Skeletal muscle satellite cell (primary cell): Measurements from ENCODE around the gene ARAP3.
A peak's percentile ranks its signal among the peaks of the same experiment; 100 is the strongest.

Experiments
- H3K27me3 ChIP-seq: 2 replicates; pipeline ENCODE4 v1.7.0; 2013; ENCODE audit warnings: low read length; ENCODE audit not compliant: control insufficient read depth, insufficient read depth
- H3K36me3 ChIP-seq: 2 replicates; pipeline ENCODE4 v1.7.0; 2013; ENCODE audit warnings: mild to moderate bottlenecking, control low read depth, low read length; ENCODE audit not compliant: insufficient read depth
- H3K4me1 ChIP-seq: 2 replicates; pipeline ENCODE4 v1.7.0; 2013; ENCODE audit warnings: low read length; ENCODE audit not compliant: control insufficient read depth, insufficient read depth
- H3K4me2 ChIP-seq: 2 replicates; pipeline ENCODE4 v1.7.0; 2013; ENCODE audit warnings: mild to moderate bottlenecking, low read length
- H3K4me3 ChIP-seq: 2 replicates; pipeline ENCODE4 v1.7.0; 2013; ENCODE audit warnings: low read length
- H3K9ac ChIP-seq: 2 replicates; pipeline ENCODE4 v1.7.0; 2013; ENCODE audit warnings: mild to moderate bottlenecking, low read depth, low read length, moderate library complexity
- H3K9me3 ChIP-seq: replicated peaks from 2 replicates; pipeline ENCODE4 v1.7.0; 2013; ENCODE audit warnings: mild to moderate bottlenecking, control low read depth, low read length

ARAP3 gene

GRCh38 chr5:141665995-141666940 lies 15.8 kb downstream of the ARAP3 start:
- Histone ChIP-seq H3K9ac (no peak overlapping the region), H3K4me2 (no peak overlapping the region), H3K27me3 (no peaks in the 10 kb centered on the region), H3K4me1 (no peaks in the 10 kb centered on the region), H3K4me3 (no peak overlapping the region), H3K9me3 (no peaks in the 10 kb centered on the region), H3K36me3 (no peaks in the 10 kb centered on the region)

- Histone ChIP-seq H3K9me3 (no peaks in the 10 kb centered on the region), H3K27me3 (no peaks in the 10 kb centered on the region), H3K4me1 (no peaks in the 10 kb centered on the region), H3K36me3 (no peaks in the 10 kb centered on the region), H3K4me3 (no peak overlapping the region), H3K4me2 (no peak overlapping the region), H3K9ac (no peak overlapping the region)
Measured at GRCh38 chr5:141664733-141665461, 17.1 kb downstream of the ARAP3 start.

- Histone ChIP-seq H3K36me3 (no peaks in the 10 kb centered on the region), H3K4me3 (no peak overlapping the region), H3K4me1 (peaks cover 2% of the 10 kb centered on the region), H3K4me2 (no peak overlapping the region), H3K27me3 (no peaks in the 10 kb centered on the region), H3K9me3 (no peaks in the 10 kb centered on the region), H3K9ac (no peak overlapping the region)
Measured at GRCh38 chr5:141663506-141663905, 18.5 kb downstream of the ARAP3 start.

- no peak overlapping the region for H3K9ac ChIP-seq
- no peak overlapping the region for H3K4me2 ChIP-seq
- H3K4me3 ChIP-seq = no peak overlapping the region
- peaks cover 11% of the 10 kb centered on the region for H3K4me1 ChIP-seq
- H3K27me3 ChIP-seq = no peaks in the 10 kb centered on the region
- H3K36me3 ChIP-seq = no peaks in the 10 kb centered on the region
- H3K9me3 ChIP-seq = no peaks in the 10 kb centered on the region
Measured at GRCh38 chr5:141662028-141662427, 20.0 kb downstream of the ARAP3 start.

GRCh38 chr5:141657937-141658545 lies 24.0 kb downstream of the ARAP3 start:
- Histone ChIP-seq H3K4me3 (no peak overlapping the region), H3K9me3 (no peaks in the 10 kb centered on the region), H3K4me1 (peaks cover 22% of the 10 kb centered on the region), H3K4me2 (peak overlapping the region; percentile 10), H3K27me3 (no peaks in the 10 kb centered on the region), H3K36me3 (no peaks in the 10 kb centered on the region), H3K9ac (no peak overlapping the region)

GRCh38 chr5:141657404-141657803 lies 24.6 kb downstream of the ARAP3 start:
- no peaks in the 10 kb centered on the region for H3K27me3 ChIP-seq
- no peak overlapping the region for H3K4me2 ChIP-seq
- H3K36me3 ChIP-seq = no peaks in the 10 kb centered on the region
- no peak overlapping the region for H3K4me3 ChIP-seq
- H3K9ac ChIP-seq = no peak overlapping the region
- no peaks in the 10 kb centered on the region for H3K9me3 ChIP-seq
- H3K4me1 ChIP-seq = peaks cover 22% of the 10 kb centered on the region

GRCh38 chr5:141656396-141656795 lies 25.6 kb downstream of the ARAP3 start:
- H3K9ac ChIP-seq = no peak overlapping the region
- H3K4me2 ChIP-seq = no peak overlapping the region
- H3K9me3 ChIP-seq = no peaks in the 10 kb centered on the region
- no peak overlapping the region for H3K4me3 ChIP-seq
- H3K27me3 ChIP-seq = no peaks in the 10 kb centered on the region
- peaks cover 25% of the 10 kb centered on the region for H3K4me1 ChIP-seq
- no peaks in the 10 kb centered on the region for H3K36me3 ChIP-seq

GRCh38 chr5:141655020-141655419 lies 27.0 kb downstream of the ARAP3 start:
- no peak overlapping the region for H3K9ac ChIP-seq
- no peak overlapping the region for H3K4me2 ChIP-seq
- no peak overlapping the region for H3K4me3 ChIP-seq
- no peaks in the 10 kb centered on the region for H3K36me3 ChIP-seq
- peaks cover 31% of the 10 kb centered on the region for H3K4me1 ChIP-seq
- H3K27me3 ChIP-seq = no peaks in the 10 kb centered on the region
- no peaks in the 10 kb centered on the region for H3K9me3 ChIP-seq

GRCh38 chr5:141654298-141654697 lies 27.7 kb downstream of the ARAP3 start:
- H3K4me1 ChIP-seq = peaks cover 31% of the 10 kb centered on the region
- H3K9ac ChIP-seq = peak overlapping the region; percentile 39
- no peaks in the 10 kb centered on the region for H3K36me3 ChIP-seq
- H3K9me3 ChIP-seq = no peaks in the 10 kb centered on the region
- H3K4me2 ChIP-seq = peak overlapping the region; percentile 21
- H3K4me3 ChIP-seq = no peak overlapping the region
- no peaks in the 10 kb centered on the region for H3K27me3 ChIP-seq

- H3K27me3 ChIP-seq = no peaks in the 10 kb centered on the region
- peak overlapping the region; percentile 87 for H3K4me3 ChIP-seq
- H3K9ac ChIP-seq = peak overlapping the region; percentile 84
- H3K36me3 ChIP-seq = peaks cover 19% of the 10 kb centered on the region
- no peaks in the 10 kb centered on the region for H3K9me3 ChIP-seq
- H3K4me2 ChIP-seq = peak overlapping the region; percentile 90
- peaks cover 19% of the 10 kb centered on the region for H3K4me1 ChIP-seq
Measured at GRCh38 chr5:141651728-141652105, 30.3 kb downstream of the ARAP3 start.
